Urinary bladder (tissue), 4 donors: Measurements from ENCODE around the gene DNALI1. TPM values are rescaled to one million over a fixed set of nuclear protein-coding genes. Genes with fewer than 3 reads are reported as not detected.
"Not testable (repeated sequence)": the region's sequence is repeated elsewhere in the genome, so short reads cannot be mapped to it uniquely, and the experiment has no call there.

Experiments used
- DNase-seq: peaks from one replicate; pipeline ENCODE4 v3.0.0-alpha.2; 2015; ENCODE audit errors: extremely low spot score
- H3K27ac ChIP-seq: one replicate; pipeline ENCODE4 v1.5.1; 2013; ENCODE audit warnings: low read depth, mild to moderate bottlenecking, moderate library complexity
- H3K36me3 ChIP-seq: one replicate; pipeline ENCODE4 v1.6.1; 2013; ENCODE audit warnings: mild to moderate bottlenecking, moderate library complexity; ENCODE audit not compliant: insufficient read depth
- H3K4me1 ChIP-seq: one replicate; pipeline ENCODE4 v1.6.1; 2013; ENCODE audit warnings: mild to moderate bottlenecking, moderate library complexity; ENCODE audit not compliant: insufficient read depth
- H3K4me3 ChIP-seq: one replicate; pipeline ENCODE4 v1.5.1; 2013; ENCODE audit warnings: low read depth, low read length
- WGBS: extraction: QIAGEN DNeasy Blood & Tissue Kit; methylation state at CpG from one replicate; pipeline ENCODE4 v1.1.7; 2013; 5-methylcytosine and 5-hydroxymethylcytosine counted together
- polyA plus RNA-seq: library from polyadenylated mRNA; stranded (reverse); fragments of 200-250 nt; gene quantifications from one replicate; pipeline ENCODE4 v1.2.3, GENCODE V29; 2013
- total RNA-seq: library from RNA; depleted of rRNA; stranded (reverse); fragments of >200 nt; gene quantifications from one replicate; pipeline ENCODE4 v1.2.3, GENCODE V29; 2014
- donor health status: healthy with polysubstance abuse.
- donor health status: healthy.

The DNALI1 gene
- 2.0 TPM for total RNA-seq
- 8.8 TPM for polyA plus RNA-seq

DNA sequence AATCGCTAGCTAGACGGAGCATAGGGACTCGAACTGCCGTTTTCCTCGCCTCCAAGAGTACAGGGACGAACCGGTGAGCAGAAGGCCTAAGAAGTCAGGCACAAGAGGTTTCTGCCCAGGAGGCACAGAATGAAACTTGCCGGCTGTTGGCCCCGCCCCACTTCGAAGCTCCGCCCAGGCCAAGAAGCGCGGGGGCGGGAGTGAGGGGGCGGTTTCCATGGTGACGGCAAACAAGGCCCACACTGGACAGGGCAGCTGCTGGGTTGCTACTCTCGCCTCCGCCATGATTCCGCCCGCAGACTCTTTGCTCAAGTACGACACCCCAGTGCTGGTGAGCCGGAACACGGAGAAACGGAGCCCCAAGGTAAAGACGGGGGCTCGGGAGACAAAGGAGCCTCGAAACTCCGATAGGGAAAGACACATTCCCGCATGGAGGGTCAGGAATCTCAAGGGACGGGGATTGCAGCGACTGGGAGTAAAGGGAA lies at the start of gene DNALI1:
Gene DNALI1 (plus strand): TSS at position 229 of the 485 bp plus-strand sequence. CDS start 55 bp downstream, at position 284.
- H3K36me3 ChIP-seq, result no peaks in the 10 kb centered on the region
- DNase-seq, result peak; percentile 77
- H3K4me3 ChIP-seq, result peak within 1 kb of the TSS; percentile 5
- 7% methylated on average over 31 of the region's 31 CpGs for WGBS
- H3K27ac ChIP-seq, result no peak within 1 kb of the TSS
- H3K4me1 ChIP-seq, result no peaks in the 10 kb centered on the region

DNA sequence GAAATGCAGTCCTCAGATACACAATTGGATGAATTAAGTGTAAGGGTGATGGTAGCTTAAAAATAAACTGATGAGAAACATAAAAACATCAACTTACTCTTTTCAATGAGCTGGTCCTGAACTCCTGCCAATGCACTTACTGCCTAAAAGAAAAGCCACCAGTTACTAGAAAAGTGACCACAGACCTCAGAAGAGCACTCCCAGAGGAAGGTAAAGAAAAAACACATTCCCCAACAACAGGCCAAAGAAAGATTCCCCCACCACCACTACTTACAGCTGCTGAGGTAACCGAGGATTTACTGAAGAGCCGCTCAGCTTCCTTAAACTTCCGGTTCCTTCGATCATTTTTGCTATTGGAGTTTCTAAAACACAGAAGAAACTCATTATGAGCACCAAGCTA lies 47.6 kb upstream of the DNALI1 start:
- Histone ChIP-seq H3K4me1 (no peaks in the 10 kb centered on the region), H3K4me3 (no peak overlapping the region), H3K36me3 (peaks cover 2% of the 10 kb centered on the region), H3K27ac (no peak overlapping the region)
- WGBS, result 85% methylated on average over 4 of the region's 4 CpGs
- DNase-seq, result no peak

DNA sequence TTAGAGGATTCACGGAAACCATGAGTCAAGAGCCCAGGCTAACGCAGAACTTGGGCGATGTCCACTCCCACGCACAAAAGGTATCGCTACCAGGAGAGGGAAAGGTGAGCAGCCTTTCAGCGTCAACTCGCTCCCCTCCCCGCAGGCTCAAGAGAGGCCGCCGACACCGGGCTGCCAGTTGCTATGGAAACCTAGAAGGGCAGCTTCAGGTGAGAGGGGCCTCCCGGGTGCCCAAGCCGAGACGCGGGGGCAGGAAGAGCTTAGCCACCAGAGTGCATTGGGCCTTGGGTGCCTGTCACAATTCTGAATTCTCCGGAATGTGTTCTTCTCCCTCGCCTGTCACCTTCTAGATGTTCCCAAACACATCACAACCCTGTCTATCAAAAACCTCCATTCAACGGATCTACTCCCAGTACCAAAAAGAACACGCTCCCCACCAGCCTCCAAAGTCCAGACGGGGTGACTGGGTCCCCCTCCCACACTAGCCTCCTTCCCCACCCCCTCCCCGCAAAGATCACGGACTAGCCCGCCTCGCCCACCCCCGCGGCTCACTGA lies 42.9 kb upstream of the DNALI1 start:
- H3K36me3 ChIP-seq, result peaks cover 2% of the 10 kb centered on the region
- H3K4me3 ChIP-seq, result peak overlapping the region; percentile 97
- no peak overlapping the region for H3K27ac ChIP-seq
- DNase-seq, result no peak
- no peaks in the 10 kb centered on the region for H3K4me1 ChIP-seq
- 2% methylated on average over 26 of the region's 26 CpGs for WGBS

DNA sequence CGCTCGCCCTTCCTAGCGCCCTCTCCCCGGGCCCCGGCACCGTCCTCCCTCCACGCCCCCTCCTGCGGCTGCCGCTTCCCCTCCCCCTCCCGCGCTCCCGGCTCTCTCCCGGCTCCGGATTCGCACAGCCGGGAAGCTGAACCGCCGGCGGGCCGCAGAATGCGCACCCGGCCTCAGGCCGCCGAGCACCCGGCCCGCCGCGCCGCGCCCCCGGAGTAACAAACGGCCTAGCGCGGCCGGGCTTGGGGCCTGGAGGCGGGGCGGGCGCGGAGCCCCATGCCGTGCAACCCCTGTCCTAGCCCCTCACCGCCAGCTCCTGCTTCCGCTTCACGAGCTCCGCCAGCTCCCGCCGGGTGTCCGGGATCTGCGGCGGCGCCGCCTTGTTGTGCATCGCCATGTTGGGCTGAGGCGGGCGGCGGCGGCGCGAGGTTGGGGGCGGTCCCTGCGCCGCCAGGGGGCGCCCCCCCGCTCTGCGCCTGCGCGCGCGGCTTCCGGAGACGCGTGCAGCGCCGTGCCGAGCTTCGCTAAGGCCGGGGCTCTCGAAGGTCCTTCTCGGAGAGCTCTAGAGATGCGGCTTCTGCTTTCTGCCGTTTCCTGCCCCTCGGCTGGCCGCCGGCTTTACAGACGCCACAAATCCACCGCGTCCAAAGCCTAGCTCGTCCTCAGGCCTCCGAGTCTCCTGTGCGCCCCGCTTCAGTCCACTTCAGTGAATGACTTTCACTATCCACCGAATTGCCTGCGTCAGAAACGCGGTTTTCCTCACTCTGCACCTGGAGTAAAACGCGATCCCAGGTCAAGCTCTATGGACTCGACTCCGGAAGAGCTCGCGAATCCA lies 42.2 kb upstream of the DNALI1 start, which contains the start of gene MEAF6:
Gene MEAF6 (minus strand): TSS at position 417 of the 835 bp plus-strand sequence. CDS start 20 bp downstream, at position 397.
- peak within 1 kb of the TSS; percentile 95 for H3K27ac ChIP-seq
- peaks cover 2% of the 10 kb centered on the region for H3K36me3 ChIP-seq
- DNase-seq, result peak; percentile 37
- peak within 1 kb of the TSS; percentile 97 for H3K4me3 ChIP-seq
- no peaks in the 10 kb centered on the region for H3K4me1 ChIP-seq
- under 1% methylated on average over 100 of the region's 100 CpGs for WGBS

DNA sequence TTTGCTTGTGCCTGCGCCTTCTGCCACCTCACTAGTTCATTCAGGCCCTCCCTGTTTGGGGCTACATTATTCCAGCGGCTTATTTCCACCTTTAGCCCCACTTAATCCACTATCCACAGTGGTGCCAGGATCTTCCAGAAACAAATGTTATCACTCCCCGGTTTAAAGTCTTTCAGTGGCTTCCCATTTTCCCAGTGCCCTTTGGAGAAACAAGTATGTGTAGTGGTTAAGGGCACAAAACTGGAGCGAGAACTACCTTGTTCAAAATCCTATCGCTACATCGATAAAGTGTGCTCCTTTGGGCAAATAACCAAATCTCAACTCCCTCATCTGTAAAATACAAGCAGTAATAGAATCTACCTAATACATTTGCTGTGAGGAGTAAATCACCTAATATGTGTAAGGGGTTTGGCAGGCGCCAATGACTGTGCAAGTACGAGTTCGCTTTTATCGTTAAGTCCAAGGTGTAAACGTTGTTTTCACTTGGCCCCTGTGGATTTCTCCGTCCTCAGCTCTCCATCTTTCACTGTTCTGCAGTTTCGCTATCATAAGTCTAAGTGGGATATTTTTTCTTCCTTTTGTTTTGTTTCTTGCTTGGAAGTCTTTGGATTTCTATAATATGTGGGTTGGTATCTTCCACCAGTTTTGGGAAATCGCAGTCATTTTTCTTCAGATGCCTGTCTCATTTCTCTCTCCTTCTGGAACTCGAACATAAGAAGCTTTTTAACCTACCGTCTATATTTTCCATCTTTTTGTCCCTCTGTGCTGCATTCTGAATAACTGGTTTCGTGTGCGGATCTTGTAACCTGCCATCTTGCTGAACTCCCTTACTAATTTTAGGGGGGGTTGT lies 41.3 kb upstream of the DNALI1 start:
- Histone ChIP-seq H3K4me3 (peak overlapping the region; percentile 97), H3K27ac (peak overlapping the region; percentile 95), H3K36me3 (peaks cover 2% of the 10 kb centered on the region), H3K4me1 (no peaks in the 10 kb centered on the region)
- WGBS, result 68% methylated on average over 18 of the region's 18 CpGs
- no peak for DNase-seq

DNA sequence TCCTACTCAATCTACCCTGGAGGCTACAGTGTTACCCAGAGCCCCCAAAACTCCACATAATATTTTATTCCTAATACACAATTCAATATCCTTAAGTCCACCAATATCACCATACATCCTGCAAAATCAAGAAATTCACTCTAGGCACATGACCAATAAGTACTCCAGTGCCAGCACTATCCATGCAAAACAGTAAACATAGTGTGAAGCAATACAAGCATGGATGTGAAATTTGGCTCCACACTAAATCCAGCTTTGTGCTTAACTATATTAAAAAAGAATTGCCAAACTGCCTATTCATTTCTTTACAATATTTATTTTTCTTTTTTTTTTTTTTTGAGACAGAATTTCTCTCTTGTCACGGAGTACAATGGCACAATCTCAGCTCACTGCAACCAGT lies 39.2 kb upstream of the DNALI1 start:
- Histone ChIP-seq H3K4me1 (no peaks in the 10 kb centered on the region), H3K27ac (no peak overlapping the region), H3K36me3 (peaks cover under 1% of the 10 kb centered on the region), H3K4me3 (no peak overlapping the region)
- WGBS, result 80% methylated on average over 1 of the region's 1 CpG
- no peak for DNase-seq

DNA sequence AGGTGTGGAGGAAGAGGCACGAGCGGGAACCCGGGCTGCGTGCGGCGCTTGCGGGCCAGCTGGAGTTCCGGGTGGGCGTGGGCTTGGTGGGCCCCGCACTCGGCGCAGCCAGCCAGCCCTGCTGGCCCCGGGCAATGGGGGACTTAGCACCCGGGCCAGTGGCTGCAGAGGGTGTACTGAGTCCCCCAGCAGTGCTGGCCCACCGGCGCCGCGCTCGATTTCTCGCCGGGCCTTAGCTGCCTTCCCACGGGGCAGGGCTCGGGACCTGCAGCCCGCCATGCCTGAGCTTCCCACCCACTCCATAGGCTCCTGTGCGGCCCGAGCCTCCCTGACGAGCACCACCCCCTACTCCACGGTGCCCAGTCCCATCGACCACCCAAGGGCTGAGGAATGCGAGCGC lies 38.5 kb upstream of the DNALI1 start:
- not testable (repeated sequence) for H3K4me3 ChIP-seq, DNase-seq, H3K36me3 ChIP-seq, H3K27ac ChIP-seq, H3K4me1 ChIP-seq
- WGBS, result 95% methylated on average over 28 of the region's 31 CpGs

DNA sequence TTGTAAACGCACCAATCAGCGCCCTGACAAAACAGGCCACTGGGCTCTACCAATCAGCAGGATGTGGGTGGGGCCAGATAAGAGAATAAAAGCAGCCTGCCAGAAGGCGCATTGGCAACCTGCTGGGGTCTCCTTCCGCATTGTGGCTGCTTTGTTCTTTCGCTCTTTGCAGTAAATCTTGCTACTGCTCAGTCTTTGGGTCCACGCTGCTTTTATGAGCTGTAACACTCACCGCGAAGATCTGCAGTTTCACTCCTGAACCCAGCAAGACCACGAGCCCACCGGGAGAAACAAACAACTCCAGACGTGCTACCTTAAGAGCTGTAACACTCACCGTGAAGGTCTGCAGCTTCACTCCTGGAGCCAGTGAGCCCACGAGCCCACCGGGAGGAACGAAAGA lies 37.8 kb upstream of the DNALI1 start:
- WGBS, result 64% methylated on average over 15 of the region's 15 CpGs
- not testable (repeated sequence) for H3K36me3 ChIP-seq, DNase-seq, H3K27ac ChIP-seq, H3K4me3 ChIP-seq, H3K4me1 ChIP-seq

DNA sequence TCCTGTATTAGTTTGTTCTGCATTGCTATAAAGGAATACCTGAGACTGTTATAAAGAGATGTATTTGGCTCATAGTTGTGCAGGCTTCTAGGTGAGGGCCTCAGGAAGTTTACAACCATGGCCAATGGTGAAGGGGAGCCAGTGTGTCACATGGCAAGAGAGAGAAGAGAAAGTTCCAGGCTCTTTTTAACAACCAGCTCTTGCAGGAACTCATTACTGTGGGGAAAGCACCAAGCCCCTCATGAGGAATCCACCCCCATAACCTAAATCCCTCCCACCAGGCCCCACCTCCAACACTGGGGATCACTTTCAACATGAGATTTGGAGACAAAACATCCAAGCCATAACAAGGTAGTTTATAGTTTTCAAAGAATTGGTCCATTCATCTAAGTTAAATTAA lies 37.1 kb upstream of the DNALI1 start:
- H3K27ac ChIP-seq, result no peak overlapping the region
- no peaks in the 10 kb centered on the region for H3K4me1 ChIP-seq
- DNase-seq, result no peak

DNA sequence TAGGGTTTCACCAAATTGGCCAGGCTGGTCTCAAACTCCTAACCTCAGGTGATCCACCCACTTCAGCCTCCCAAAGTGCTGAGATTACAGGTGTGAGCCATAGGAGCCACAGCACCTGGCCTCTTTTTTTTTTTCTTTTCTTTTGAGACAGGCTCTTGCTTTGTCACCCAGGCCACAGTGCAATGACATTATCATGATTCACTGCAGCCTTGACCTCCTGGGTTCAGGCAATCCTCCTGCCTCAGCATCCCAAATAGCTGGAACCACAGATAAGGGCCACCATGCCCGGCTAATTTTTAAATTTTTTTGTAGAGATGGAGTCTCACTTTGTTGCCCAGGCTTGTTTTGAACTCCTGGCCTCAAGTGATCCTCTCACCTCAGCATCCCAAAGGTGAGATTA lies 26.9 kb upstream of the DNALI1 start:
- H3K4me1 ChIP-seq, H3K27ac ChIP-seq, H3K36me3 ChIP-seq, H3K4me3 ChIP-seq, DNase-seq: not testable (repeated sequence)
- WGBS, result 84% methylated on average over 1 of the region's 1 CpG

More for the DNA sequence above, 37.1 kb upstream of the DNALI1 start:
- Histone ChIP-seq H3K4me3 (no peak overlapping the region), H3K36me3 (no peaks in the 10 kb centered on the region)

DNA sequence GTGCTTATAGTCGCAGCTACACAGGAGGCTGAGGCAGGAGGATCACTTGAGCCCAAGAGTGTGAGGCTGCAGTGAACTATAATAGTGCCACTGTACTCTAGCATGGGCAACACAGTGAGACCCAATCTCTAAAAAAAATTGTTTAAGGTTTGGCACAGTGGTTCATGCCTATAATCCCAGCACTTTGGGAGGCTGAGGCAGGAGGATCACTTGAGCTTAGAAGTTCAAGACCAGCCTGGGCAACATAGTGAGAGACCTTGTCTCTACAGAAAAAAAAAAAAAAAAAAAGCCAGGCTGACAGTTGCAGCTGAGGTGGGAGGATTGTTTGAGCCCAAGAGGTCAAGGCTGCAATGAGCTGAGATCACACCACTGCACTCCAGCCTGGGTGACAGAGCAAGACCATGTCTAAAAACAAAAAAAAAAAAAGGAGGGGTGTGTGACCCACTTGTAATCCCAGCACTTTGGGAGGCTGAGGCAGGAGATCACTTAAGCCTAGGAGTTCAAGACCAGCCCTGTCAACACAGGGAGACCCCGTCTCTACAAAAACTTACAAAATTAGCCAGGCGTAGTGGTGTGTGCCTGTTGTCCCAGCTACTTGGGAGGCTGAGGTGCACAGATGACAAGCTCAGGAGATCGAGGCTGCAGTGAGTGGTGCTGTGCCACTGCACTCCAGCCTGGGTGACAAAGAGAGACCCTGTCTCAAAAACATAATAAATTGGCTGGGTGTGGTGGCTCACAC lies 24.2 kb upstream of the DNALI1 start:
- not testable (repeated sequence) for H3K4me3 ChIP-seq, H3K36me3 ChIP-seq, H3K27ac ChIP-seq, H3K4me1 ChIP-seq, DNase-seq
- 97% methylated on average over 4 of the region's 4 CpGs for WGBS

DNA sequence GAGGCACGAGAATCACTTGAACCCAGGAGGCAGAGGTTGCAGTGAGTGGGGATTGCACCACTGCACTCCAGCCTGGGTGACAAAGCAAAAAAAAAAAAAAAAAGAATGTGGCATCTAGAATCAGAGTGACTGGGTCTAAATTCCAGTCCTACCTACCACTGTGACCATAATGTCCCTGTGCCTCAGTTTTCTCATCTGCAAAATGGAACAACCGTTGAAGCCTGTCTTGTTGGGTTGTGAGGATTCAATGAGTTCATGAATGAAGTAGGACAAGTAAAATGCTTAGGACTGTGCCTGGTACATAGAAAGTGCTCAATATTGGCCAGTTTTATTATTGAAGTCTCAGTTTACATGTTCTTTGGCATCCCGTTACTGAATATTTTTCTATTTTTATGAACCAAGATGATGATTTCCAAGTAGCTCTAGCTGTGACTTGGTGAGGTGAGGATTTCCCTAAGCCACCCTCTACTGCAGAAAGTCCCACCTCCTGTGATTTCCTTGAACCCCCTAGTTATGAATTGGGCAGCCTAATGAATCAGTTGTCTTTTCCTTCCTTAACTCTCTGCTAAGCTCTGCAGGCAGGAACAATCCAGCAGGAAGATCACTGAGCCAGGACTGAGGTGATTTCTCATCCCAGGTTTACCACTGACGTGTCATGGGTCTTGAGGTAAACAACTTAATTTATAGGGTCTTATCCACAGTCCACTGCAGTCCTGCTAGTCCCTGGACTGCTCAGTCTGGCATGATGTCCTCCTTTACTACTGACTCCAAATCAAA lies 23.2 kb upstream of the DNALI1 start:
- no peaks in the 10 kb centered on the region for H3K36me3 ChIP-seq
- 93% methylated on average over 4 of the region's 4 CpGs for WGBS
- DNase-seq, result no peak
- H3K4me3 ChIP-seq, result no peak overlapping the region
- no peak overlapping the region for H3K27ac ChIP-seq
- H3K4me1 ChIP-seq, result no peaks in the 10 kb centered on the region
